ENCODE results near the gene RABGEF1.

DNA sequence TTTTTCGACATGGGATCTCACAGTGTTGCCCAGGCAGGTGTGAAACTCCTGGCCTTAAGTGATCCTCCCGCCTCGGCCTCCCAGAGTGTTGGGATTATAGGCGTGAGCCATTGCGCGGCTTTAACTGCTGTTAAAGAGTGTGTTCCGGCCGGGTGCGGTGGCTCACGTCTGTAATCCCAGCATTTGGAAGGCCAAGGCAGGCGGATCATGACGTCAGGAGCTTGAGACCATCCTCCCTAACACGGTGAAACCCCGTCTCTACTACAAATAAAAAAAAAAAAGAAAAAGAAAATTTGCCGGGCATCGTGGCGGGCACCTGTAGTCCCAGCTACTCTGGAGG lies 1.1 kb downstream of the RABGEF1 start:
- TF ChIP-seq ZNF274 (IDR thresholded peaks at IDR 0.05; ENCODE audit: borderline replicate concordance, extremely low read depth, low read length) (no peak), CBX5 (IDR thresholded peaks at IDR 0.05; ENCODE audit: low read depth, low read length) (no peak), EZH2 (IDR thresholded peaks at IDR 0.05; ENCODE audit: low read depth, low read length, severe bottlenecking) (no peak), SP2 (IDR thresholded peaks at IDR 0.05; ENCODE audit: low read length) (no peak), JUND (IDR thresholded peaks at IDR 0.05; ENCODE audit: low read length) (no peak), KDM4A (IDR thresholded peaks at IDR 0.05; ENCODE audit: low read depth, low read length, severe bottlenecking) (no peak), GABPA (IDR thresholded peaks at IDR 0.05; ENCODE audit: borderline replicate concordance, insufficient read depth, low read length) (no peak), EP300 (IDR thresholded peaks at IDR 0.05; ENCODE audit: borderline replicate concordance in 1 of 2, low read depth in 2 of 2, low read length in 2 of 2) (no peak), BACH1 (IDR thresholded peaks at IDR 0.05; ENCODE audit: low read length) (no peak), ASH2L (IDR thresholded peaks at IDR 0.05; ENCODE audit: low read length) (no peak), POLR2A (IDR thresholded peaks at IDR 0.05; ENCODE audit: control extremely low read depth in 1 of 2, low read depth in 2 of 2, low read length in 2 of 2) (no peak), NRF1 (IDR thresholded peaks at IDR 0.05; ENCODE audit: low read depth, low read length) (no peak)
- TF ChIP-seq, protein P1, sequence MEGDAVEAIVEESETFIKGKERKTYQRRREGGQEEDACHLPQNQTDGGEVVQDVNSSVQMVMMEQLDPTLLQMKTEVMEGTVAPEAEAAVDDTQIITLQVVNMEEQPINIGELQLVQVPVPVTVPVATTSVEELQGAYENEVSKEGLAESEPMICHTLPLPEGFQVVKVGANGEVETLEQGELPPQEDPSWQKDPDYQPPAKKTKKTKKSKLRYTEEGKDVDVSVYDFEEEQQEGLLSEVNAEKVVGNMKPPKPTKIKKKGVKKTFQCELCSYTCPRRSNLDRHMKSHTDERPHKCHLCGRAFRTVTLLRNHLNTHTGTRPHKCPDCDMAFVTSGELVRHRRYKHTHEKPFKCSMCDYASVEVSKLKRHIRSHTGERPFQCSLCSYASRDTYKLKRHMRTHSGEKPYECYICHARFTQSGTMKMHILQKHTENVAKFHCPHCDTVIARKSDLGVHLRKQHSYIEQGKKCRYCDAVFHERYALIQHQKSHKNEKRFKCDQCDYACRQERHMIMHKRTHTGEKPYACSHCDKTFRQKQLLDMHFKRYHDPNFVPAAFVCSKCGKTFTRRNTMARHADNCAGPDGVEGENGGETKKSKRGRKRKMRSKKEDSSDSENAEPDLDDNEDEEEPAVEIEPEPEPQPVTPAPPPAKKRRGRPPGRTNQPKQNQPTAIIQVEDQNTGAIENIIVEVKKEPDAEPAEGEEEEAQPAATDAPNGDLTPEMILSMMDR (IDR thresholded peaks at IDR 0.05; ENCODE audit: control extremely low read depth in 1 of 3, insufficient read depth in 1 of 3, low read depth in 1 of 3, low read length in 3 of 3) = no peak
- TF ChIP-seq, protein P2, sequence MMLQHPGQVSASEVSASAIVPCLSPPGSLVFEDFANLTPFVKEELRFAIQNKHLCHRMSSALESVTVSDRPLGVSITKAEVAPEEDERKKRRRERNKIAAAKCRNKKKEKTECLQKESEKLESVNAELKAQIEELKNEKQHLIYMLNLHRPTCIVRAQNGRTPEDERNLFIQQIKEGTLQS (IDR thresholded peaks at IDR 0.05; ENCODE audit: insufficient read depth, low read depth, low read length) = no peak
